Kidney (tissue), 14 donors: ENCODE data around the gene FFAR1. TPM values are rescaled to one million over a fixed set of nuclear protein-coding genes. Genes with fewer than 3 reads are reported as not detected.
A peak's percentile ranks its signal among the peaks of the same experiment; 100 is the strongest.

Experiments
- DNase-seq, 5 donors: peaks; one replicate each; pipeline ENCODE4 v3.0.0-alpha.2; 2013 to 2020
- FAIRE-seq: peaks from 2 replicates; lab custom pipeline; 2012; peaks lifted over from hg19 to GRCh38; lab: Jason Lieb, UNC
- H3K27ac ChIP-seq, 2 donors: one replicate each; pipeline ENCODE4 v1.7.0; 2013; ENCODE audit warnings: low read depth in 2 of 2, low read length in 2 of 2, inconsistent platforms in 1 of 2
- H3K27me3 ChIP-seq: one replicate; pipeline ENCODE4 v1.7.1; 2013; ENCODE audit warnings: low read length, inconsistent platforms; ENCODE audit not compliant: control insufficient read depth, insufficient read depth
- H3K36me3 ChIP-seq, 3 donors: one replicate each; pipeline versions ENCODE4 v1.7.0 to v1.7.1; 2013; ENCODE audit warnings: low read length in 3 of 3, control low read depth in 1 of 3, inconsistent platforms in 1 of 3; ENCODE audit not compliant: insufficient read depth in 3 of 3, control insufficient read depth in 2 of 3
- H3K4me1 ChIP-seq, 3 donors: one replicate each; pipeline versions ENCODE4 v1.7.0 to v1.7.1; 2013; ENCODE audit warnings: low read length in 3 of 3, inconsistent platforms in 1 of 3, low read depth in 1 of 3; ENCODE audit not compliant: control insufficient read depth in 2 of 3, insufficient read depth in 2 of 3
- H3K4me3 ChIP-seq, 3 donors: one replicate each; pipeline versions ENCODE4 v1.7.0 to v1.8.1; 2013; ENCODE audit warnings: low read length in 3 of 3, control low read depth in 1 of 3, inconsistent platforms in 1 of 3
- H3K9ac ChIP-seq, 3 donors: one replicate each; pipeline versions ENCODE4 v1.7.0 to v1.7.1; 2013; ENCODE audit warnings: low read length in 3 of 3, control low read depth in 1 of 3, inconsistent platforms in 1 of 3
- H3K9me3 ChIP-seq, 3 donors: one replicate each; pipeline versions ENCODE4 v1.7.0 to v1.7.1; 2013; ENCODE audit warnings: low read length in 3 of 3, control low read depth in 1 of 3, inconsistent platforms in 1 of 3; ENCODE audit not compliant: control insufficient read depth in 2 of 3, insufficient read depth in 1 of 3
- intact Hi-C: fragments of 100-400 bp; cut with DNase I; formaldehyde crosslinking; loops from one replicate; pipeline ENCODE4 v1.11.1; 2022
- polyA plus RNA-seq: library from polyadenylated mRNA; stranded (reverse); fragments of 350-450 nt; fragmentation: Illumina TruSeq; extraction: RNeasy Lipid Tissue Mini Kit (QIAGEN cat#74804); gene quantifications from one replicate; pipeline ENCODE4 v1.2.3, GENCODE V29; 2014; ENCODE audit warnings: low read depth, low replicate concordance; ENCODE audit not compliant: insufficient read depth
- total RNA-seq: library from RNA; stranded (reverse); fragmentation: NEBNext Ultra II Directional; extraction: Animal tissue kit (Norgen Biotek cat#: 25700); gene quantifications from one replicate; pipeline ENCODE4 v1.2.1, GENCODE V29; 2021
- TF ChIP-seq, protein P1 (sequence below): IDR thresholded peaks from 3 replicates; pipeline ENCODE4 v1.5.1; 2012; ENCODE audit warnings: mild to moderate bottlenecking, moderate library complexity, borderline replicate concordance; ENCODE audit not compliant: insufficient read depth; ENCODE audit errors: extremely low read depth
- donor health status: control.
- donor health status: control.
- donor health status: control.
- donor health status: control.
- donor health status: control.
- donor health status: DM: yes; HTN: yes; CAD: no.
- donor health status: Normal renal cell carcinoma (clear cell type).

Gene FFAR1
- total and polyA plus RNA-seq, 2 donors from 2014 or later: not detected

DNA sequence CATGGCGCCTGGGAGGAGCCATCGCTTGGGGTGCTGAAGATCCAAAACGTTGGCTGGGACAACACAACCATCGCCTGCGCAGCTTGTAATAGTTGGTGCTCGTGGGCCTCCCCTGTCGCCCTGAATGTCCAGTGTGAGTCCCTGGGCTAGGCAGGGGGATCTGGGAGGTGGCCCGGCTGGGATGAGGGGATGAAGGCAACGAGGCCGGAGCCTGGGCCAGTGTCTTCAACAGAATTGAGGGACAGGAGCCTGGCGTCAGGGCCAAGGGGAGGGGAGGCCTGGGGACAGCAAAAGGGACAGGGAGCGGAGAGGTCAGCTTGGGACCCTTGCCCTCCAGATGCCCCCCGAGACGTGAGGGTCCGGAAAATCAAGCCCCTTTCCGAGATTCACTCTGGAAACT lies 6.7 kb upstream of the FFAR1 start:
- H3K4me1 ChIP-seq: no peaks in the 10 kb centered on the region
- no peak overlapping the region for H3K9ac ChIP-seq
- H3K9me3 ChIP-seq: no peaks in the 10 kb centered on the region
- peak in 1 of 5 donors; percentile 60 for DNase-seq
- no peak overlapping the region for H3K4me3 ChIP-seq
- no peak overlapping the region for H3K27ac ChIP-seq
- intact Hi-C loops: no loop called here
- H3K36me3 ChIP-seq: no peaks in the 10 kb centered on the region
- TF ChIP-seq, protein P1, sequence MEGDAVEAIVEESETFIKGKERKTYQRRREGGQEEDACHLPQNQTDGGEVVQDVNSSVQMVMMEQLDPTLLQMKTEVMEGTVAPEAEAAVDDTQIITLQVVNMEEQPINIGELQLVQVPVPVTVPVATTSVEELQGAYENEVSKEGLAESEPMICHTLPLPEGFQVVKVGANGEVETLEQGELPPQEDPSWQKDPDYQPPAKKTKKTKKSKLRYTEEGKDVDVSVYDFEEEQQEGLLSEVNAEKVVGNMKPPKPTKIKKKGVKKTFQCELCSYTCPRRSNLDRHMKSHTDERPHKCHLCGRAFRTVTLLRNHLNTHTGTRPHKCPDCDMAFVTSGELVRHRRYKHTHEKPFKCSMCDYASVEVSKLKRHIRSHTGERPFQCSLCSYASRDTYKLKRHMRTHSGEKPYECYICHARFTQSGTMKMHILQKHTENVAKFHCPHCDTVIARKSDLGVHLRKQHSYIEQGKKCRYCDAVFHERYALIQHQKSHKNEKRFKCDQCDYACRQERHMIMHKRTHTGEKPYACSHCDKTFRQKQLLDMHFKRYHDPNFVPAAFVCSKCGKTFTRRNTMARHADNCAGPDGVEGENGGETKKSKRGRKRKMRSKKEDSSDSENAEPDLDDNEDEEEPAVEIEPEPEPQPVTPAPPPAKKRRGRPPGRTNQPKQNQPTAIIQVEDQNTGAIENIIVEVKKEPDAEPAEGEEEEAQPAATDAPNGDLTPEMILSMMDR: no peak
- no peak for FAIRE-seq
- no peaks in the 10 kb centered on the region for H3K27me3 ChIP-seq

DNA sequence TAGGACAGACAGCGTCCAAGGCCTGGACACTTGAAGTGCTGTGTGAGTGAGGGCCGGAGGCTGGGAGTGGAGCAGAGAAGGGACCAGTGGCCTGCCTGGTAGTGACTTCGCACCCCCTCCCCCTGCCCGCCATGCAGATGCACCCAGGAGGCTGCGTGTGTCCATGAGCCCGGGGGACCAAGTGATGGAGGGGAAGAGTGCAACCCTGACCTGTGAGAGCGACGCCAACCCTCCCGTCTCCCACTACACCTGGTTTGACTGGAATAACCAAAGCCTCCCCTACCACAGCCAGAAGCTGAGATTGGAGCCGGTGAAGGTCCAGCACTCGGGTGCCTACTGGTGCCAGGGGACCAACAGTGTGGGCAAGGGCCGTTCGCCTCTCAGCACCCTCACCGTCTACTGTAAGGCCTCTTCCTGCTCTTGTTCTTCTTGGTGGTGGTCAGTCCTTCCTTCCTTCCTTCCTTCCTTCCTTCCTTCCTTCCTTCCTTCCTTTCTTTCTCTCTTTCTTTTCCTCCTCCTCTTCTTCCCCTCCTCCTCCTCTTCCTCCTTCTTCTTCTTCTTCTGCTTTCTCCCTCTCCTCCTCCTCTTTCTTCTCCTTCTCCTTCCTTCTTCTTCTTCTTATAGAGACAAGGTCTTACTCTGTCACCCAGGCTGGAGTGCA lies 6.0 kb upstream of the FFAR1 start:
- Histone ChIP-seq H3K9me3 (no peaks in the 10 kb centered on the region), H3K27me3 (no peaks in the 10 kb centered on the region), H3K9ac (no peak overlapping the region), H3K4me1 (no peaks in the 10 kb centered on the region), H3K4me3 (no peak overlapping the region), H3K27ac (no peak overlapping the region), H3K36me3 (no peaks in the 10 kb centered on the region)
- DNase-seq (peak in 2 of 5 donors; percentile 24 to 45), FAIRE-seq (no peak)
- TF ChIP-seq, protein P1: no peak
- intact Hi-C loops: no loop called here

DNA sequence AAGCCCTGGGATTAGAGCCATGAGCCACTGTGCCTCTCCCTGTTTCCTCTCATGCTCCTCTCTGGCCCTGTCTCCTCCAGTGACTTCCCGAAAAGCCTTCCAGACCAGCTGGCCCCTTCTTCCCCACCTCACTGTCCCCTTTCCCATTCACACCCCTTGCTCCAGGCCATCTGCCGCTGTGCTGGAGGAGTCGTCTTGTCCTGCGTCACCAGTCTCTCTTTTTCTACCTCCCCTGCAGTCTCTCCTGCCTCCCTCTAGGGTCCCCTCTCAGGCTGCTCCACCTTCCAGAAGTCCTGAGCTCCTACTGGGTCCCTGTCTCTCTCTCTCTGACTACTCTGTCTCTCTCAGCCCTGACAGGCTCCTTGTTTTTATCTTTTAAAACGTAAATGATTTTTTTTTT lies 5.3 kb upstream of the FFAR1 start:
- FAIRE-seq: no peak
- H3K27ac ChIP-seq: no peak overlapping the region
- no peaks in the 10 kb centered on the region for H3K36me3 ChIP-seq
- H3K4me1 ChIP-seq: no peaks in the 10 kb centered on the region
- peak in 2 of 5 donors; percentile 22 to 24 for DNase-seq
- H3K4me3 ChIP-seq: no peak overlapping the region
- no peak overlapping the region for H3K9ac ChIP-seq
- TF ChIP-seq, protein P1: no peak
- intact Hi-C loops: no loop called here
- H3K27me3 ChIP-seq: no peaks in the 10 kb centered on the region
- no peaks in the 10 kb centered on the region for H3K9me3 ChIP-seq

DNA sequence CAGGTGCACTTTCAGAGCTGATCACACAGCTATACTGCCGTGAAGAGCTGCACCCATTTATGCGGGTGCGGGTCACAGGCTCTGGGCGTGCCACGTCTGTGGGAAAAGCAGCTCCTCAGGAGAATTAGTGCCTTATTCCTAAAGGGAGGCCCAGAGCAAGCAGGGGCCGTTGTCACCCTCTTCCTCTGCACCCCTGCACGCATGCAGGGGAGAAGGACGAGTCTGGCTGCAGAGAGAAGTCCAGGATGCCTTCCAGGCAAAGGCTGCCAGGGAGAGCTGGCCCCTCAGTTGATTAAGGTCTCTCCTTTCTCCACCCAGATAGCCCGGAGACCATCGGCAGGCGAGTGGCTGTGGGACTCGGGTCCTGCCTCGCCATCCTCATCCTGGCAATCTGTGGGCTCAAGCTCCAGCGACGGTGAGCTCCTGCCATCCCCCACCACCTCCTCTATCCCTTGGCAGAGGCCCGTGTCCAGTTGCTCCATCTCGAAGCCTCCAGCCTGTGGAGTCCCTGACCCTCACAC lies 3.1 kb upstream of the FFAR1 start:
- no peak for FAIRE-seq
- H3K36me3 ChIP-seq: no peaks in the 10 kb centered on the region
- peak in 2 of 5 donors; percentile 23 to 61 for DNase-seq
- TF ChIP-seq, protein P1: no peak
- no peaks in the 10 kb centered on the region for H3K4me1 ChIP-seq
- no peaks in the 10 kb centered on the region for H3K9me3 ChIP-seq
- H3K27me3 ChIP-seq: no peaks in the 10 kb centered on the region
- intact Hi-C loops: no loop called here
- no peak overlapping the region for H3K9ac ChIP-seq
- no peak overlapping the region for H3K27ac ChIP-seq
- no peak overlapping the region for H3K4me3 ChIP-seq
